Nephron (organoid): ENCODE results near the gene C5.
"Not testable (repeated sequence)": the region's sequence is repeated elsewhere in the genome, so short reads cannot be mapped to it uniquely, and the experiment has no call there.

Experiments used
- H3K27ac Mint-ChIP-seq, 3 experiments: 2 replicates each; pipeline ENCODE4 v1.8.0; 2020; ENCODE audit warnings: mixed read lengths in 3 of 3, mild to moderate bottlenecking in 2 of 3, moderate library complexity in 1 of 3
- H3K27me3 Mint-ChIP-seq: 2 replicates; pipeline ENCODE4 v1.8.0; 2021; ENCODE audit warnings: low read depth, mild to moderate bottlenecking, moderate library complexity, mixed read lengths
- H3K36me3 Mint-ChIP-seq: 2 replicates; pipeline ENCODE4 v1.8.0; 2020; ENCODE audit warnings: low read depth, mixed read lengths
- H3K4me1 Mint-ChIP-seq: 2 replicates; pipeline ENCODE4 v1.8.0; 2020; ENCODE audit warnings: mixed read lengths
- H3K4me3 Mint-ChIP-seq, 3 experiments: 2 replicates each; pipeline ENCODE4 v1.8.0; 2020; ENCODE audit warnings: mild to moderate bottlenecking in 3 of 3, mixed read lengths in 3 of 3, moderate library complexity in 2 of 3
- H3K9me3 Mint-ChIP-seq: 2 replicates; pipeline ENCODE4 v1.8.0; 2020; ENCODE audit warnings: mixed read lengths
- TF ChIP-seq, protein P1 (sequence below), 3 experiments: fragments of 200-600 bp; sonication (generic); IDR thresholded peaks; one replicate each; pipeline ENCODE4 v1.5.0; 2021; ENCODE audit warnings: antibody characterized with exemption in 3 of 3; ENCODE audit not compliant: unreplicated experiment in 3 of 3

Gene C5

GRCh38 chr9:121050128-121050988 lies at the start of gene C5:
TSS of gene C5 (minus strand) at chr9:121050275. CDS start at chr9:121050246, 29 bp downstream.
- H3K27ac Mint-ChIP-seq: no peak within 1 kb of the TSS
- H3K36me3 Mint-ChIP-seq: no peaks in the 10 kb centered on the region
- no peak within 1 kb of the TSS for H3K4me3 Mint-ChIP-seq
- TF ChIP-seq, protein P1, sequence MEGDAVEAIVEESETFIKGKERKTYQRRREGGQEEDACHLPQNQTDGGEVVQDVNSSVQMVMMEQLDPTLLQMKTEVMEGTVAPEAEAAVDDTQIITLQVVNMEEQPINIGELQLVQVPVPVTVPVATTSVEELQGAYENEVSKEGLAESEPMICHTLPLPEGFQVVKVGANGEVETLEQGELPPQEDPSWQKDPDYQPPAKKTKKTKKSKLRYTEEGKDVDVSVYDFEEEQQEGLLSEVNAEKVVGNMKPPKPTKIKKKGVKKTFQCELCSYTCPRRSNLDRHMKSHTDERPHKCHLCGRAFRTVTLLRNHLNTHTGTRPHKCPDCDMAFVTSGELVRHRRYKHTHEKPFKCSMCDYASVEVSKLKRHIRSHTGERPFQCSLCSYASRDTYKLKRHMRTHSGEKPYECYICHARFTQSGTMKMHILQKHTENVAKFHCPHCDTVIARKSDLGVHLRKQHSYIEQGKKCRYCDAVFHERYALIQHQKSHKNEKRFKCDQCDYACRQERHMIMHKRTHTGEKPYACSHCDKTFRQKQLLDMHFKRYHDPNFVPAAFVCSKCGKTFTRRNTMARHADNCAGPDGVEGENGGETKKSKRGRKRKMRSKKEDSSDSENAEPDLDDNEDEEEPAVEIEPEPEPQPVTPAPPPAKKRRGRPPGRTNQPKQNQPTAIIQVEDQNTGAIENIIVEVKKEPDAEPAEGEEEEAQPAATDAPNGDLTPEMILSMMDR (IDR thresholded peaks at IDR 0.05; ENCODE audit: unreplicated experiment in 3 of 3): no peak
- H3K9me3 Mint-ChIP-seq: no peaks in the 10 kb centered on the region
- no peaks in the 10 kb centered on the region for H3K27me3 Mint-ChIP-seq
- H3K4me1 Mint-ChIP-seq: no peaks in the 10 kb centered on the region

- Mint-ChIP-seq H3K27me3 (no peaks in the 10 kb centered on the region), H3K27ac (no peak overlapping the region), H3K4me3 (no peak overlapping the region), H3K36me3 (peaks cover 57% of the 10 kb centered on the region), H3K4me1 (no peaks in the 10 kb centered on the region), H3K9me3 (peaks cover 33% of the 10 kb centered on the region)
- TF ChIP-seq, protein P1 (IDR thresholded peaks at IDR 0.05; ENCODE audit: unreplicated experiment in 3 of 3): no peak
Observed at GRCh38 chr9:121098567-121099198, 48.6 kb upstream of the C5 start.

DNA sequence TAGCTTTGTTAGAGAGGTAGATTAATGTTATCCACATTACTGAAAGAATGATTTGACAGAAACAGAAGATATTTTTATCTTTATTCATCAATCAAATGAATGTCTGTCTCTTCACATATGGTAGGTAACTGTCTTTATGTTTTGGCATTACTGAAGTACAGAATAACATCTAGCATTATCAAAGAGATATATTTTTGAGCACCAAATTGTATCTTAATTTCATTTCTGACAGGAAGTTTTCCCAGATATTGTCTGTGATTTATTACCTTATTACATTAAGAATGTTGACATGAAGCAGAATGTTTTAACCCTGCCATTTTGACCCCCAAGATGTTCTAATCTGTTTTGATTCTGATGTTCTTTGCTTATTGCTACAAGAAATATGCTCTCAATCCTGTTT lies 45.0 kb upstream of the C5 start:
- no peaks in the 10 kb centered on the region for H3K4me1 Mint-ChIP-seq
- H3K27ac Mint-ChIP-seq: no peak overlapping the region
- peaks cover 48% of the 10 kb centered on the region for H3K36me3 Mint-ChIP-seq
- no peaks in the 10 kb centered on the region for H3K27me3 Mint-ChIP-seq
- H3K4me3 Mint-ChIP-seq: no peak overlapping the region
- H3K9me3 Mint-ChIP-seq: peaks cover 12% of the 10 kb centered on the region
- TF ChIP-seq, protein P1 (IDR thresholded peaks at IDR 0.05; ENCODE audit: unreplicated experiment in 3 of 3): no peak

- not testable (repeated sequence) for H3K9me3 Mint-ChIP-seq
Observed at GRCh38 chr9:121090743-121091142, 40.7 kb upstream of the C5 start.

DNA sequence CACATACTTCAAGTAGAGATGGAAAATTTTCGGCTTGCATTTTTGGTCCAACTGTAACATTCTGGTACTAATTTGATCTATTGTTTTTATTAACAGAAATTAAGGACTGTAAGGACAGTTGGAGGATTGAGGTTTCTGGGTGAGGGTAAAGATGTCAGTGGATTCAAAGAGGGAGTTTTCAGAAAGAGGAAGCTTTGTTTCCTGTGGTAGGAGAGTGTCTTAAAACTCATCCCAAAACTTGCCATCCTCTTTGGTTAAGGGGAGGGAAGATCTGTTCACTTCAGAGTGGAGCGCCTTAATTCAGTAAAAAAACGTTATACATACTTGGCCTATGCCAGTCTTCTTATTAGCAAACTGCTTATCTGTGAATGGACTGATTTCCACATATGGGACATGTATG lies 38.5 kb upstream of the C5 start:
- Mint-ChIP-seq H3K4me1 (no peaks in the 10 kb centered on the region), H3K27ac (no peak overlapping the region), H3K9me3 (no peaks in the 10 kb centered on the region), H3K36me3 (peaks cover 19% of the 10 kb centered on the region), H3K4me3 (no peak overlapping the region), H3K27me3 (no peaks in the 10 kb centered on the region)
- TF ChIP-seq, protein P1 (IDR thresholded peaks at IDR 0.05; ENCODE audit: unreplicated experiment in 3 of 3): no peak

More at GRCh38 chr9:121090743-121091142, 40.7 kb upstream of the C5 start:
- not testable (repeated sequence) for H3K27ac Mint-ChIP-seq, H3K27me3 Mint-ChIP-seq, H3K4me1 Mint-ChIP-seq, H3K4me3 Mint-ChIP-seq
- H3K36me3 Mint-ChIP-seq: peaks cover 24% of the 10 kb centered on the region

- H3K36me3 Mint-ChIP-seq: peaks cover 14% of the 10 kb centered on the region
- no peak overlapping the region for H3K27ac Mint-ChIP-seq
- H3K27me3 Mint-ChIP-seq: no peaks in the 10 kb centered on the region
- H3K4me3 Mint-ChIP-seq: no peak overlapping the region
- TF ChIP-seq, protein P1 (IDR thresholded peaks at IDR 0.05; ENCODE audit: unreplicated experiment in 3 of 3): no peak
- no peaks in the 10 kb centered on the region for H3K4me1 Mint-ChIP-seq
- H3K9me3 Mint-ChIP-seq: no peaks in the 10 kb centered on the region
Observed at GRCh38 chr9:121085661-121086060, 35.6 kb upstream of the C5 start.
